Measurements from ENCODE around the gene BICDL2.
"Not testable (repeated sequence)": the region's sequence is repeated elsewhere in the genome, so short reads cannot be mapped to it uniquely, and the experiment has no call there.

BICDL2 gene, protein sequence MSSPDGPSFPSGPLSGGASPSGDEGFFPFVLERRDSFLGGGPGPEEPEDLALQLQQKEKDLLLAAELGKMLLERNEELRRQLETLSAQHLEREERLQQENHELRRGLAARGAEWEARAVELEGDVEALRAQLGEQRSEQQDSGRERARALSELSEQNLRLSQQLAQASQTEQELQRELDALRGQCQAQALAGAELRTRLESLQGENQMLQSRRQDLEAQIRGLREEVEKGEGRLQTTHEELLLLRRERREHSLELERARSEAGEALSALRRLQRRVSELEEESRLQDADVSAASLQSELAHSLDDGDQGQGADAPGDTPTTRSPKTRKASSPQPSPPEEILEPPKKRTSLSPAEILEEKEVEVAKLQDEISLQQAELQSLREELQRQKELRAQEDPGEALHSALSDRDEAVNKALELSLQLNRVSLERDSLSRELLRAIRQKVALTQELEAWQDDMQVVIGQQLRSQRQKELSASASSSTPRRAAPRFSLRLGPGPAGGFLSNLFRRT

GRCh38 chr16:3036726-3037315 is at the start of gene BICDL2:
Gene BICDL2, minus strand, starts transcription at chr16:3036944. Its CDS starts 1,448 bp downstream, at chr16:3035496.
- DNase-seq = no peak

- no peak for DNase-seq
Observed at GRCh38 chr16:3085868-3086595, 49.3 kb upstream of the BICDL2 start.

- DNase-seq = no peak
Observed at GRCh38 chr16:3084969-3085670, 48.4 kb upstream of the BICDL2 start.

DNA sequence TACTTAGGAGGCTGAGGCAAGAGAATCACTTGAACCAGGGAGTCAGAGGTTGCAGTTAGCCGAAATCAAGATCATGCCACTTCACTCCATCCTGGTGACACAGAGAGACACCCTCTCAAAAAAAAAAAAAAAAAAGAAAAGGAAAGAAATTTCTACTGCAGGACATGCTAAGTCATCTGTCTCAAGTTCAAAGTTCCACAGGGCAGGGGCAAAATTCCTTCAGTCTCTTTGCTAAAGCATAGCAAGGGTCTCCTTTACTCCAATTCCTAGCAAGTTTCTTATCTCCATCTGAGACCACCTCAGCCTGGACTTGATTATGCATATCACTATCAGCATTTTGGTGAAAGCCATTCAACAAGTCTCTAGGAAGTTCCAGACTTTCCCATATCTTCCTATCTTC is 47.7 kb upstream of the BICDL2 start:
- DNase-seq = no peak

DNA sequence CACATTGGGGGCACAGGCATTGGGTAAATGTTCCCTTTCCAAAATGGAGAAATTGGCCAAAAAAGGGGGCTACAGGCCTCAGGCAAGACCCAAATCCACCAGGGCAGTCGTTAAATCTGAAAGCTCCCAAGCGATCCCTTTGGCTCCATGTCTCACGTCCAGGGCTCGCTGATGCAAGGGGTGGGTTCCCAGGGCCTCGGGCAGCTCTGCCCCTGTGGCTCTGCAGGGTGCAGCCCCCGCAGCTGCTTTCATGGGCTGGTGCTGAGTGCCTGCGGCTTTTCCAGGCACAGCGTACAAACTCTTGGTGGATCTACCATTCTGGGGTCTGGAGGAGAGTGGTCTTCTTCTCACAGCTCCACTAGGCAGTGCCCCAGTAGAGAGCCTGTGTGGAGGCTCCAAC is 46.7 kb upstream of the BICDL2 start:
- DNase-seq = not testable (repeated sequence)

DNA sequence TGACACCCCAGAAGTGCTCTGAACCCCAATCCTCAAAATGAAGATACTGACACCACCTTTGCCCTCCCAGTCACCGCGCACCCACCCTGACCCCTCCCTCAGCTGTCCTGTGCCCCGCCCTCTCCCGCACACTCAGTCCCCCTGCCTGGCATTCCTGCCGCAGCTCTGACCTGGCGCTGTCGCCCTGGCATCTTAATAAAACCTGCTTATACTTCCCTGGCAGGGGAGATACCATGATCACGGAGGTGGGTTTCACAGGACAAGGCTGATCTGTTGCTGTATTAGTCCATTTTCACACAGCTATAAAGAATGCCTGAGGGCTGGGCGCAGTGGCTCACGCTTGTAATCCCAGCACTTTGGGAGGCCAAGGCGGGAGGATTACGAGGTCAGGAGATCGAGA is 45.2 kb upstream of the BICDL2 start:
- DNase-seq = not testable (repeated sequence)

- no peak for DNase-seq
Observed at GRCh38 chr16:3080024-3080423, 43.3 kb upstream of the BICDL2 start.

- no peak for DNase-seq
Observed at GRCh38 chr16:3076577-3076976, 39.8 kb upstream of the BICDL2 start.

DNA sequence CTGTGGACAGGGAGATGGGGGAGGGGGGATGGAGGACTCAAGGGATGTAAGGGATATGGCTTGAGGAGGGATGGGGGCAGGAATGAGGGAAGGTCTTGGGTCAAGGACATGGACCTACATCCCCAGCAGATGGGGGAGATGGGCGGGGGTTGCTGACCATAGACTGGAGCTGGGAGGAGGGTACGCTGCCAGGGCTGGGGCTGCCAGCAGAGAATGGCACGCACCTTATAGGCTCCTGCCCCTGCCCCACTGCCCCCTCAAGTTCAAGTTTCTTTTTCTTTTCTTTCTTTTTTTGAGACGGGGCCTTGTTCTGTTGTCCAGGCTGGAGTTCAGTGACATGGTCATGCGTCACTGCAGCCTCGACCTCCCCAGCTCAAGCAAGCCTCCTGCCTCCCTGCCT is 39.2 kb upstream of the BICDL2 start:
- not testable (repeated sequence) for DNase-seq

DNA sequence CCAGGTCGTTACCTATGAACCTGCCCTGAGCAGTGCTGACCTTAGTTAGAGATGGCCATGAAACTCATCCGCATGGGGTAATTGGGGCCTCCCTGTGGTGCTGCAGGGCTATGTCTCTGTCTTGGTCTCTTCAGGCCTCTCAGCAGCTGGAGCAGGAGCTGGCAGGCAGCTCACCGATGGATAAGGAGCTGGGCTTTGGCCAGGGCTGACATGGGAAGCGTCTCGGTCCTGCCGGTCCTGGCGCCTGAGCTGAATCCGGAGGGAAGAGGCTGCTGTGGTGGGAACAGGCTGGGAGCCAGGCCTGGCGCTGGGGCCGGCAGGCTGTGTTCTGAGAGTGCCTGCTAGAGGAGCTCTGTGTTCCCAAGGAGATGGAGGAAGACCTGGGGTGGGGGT is 38.8 kb upstream of the BICDL2 start:
- DNase-seq = no peak

- no peak for DNase-seq
Observed at GRCh38 chr16:3074860-3075522, 38.2 kb upstream of the BICDL2 start.

DNA sequence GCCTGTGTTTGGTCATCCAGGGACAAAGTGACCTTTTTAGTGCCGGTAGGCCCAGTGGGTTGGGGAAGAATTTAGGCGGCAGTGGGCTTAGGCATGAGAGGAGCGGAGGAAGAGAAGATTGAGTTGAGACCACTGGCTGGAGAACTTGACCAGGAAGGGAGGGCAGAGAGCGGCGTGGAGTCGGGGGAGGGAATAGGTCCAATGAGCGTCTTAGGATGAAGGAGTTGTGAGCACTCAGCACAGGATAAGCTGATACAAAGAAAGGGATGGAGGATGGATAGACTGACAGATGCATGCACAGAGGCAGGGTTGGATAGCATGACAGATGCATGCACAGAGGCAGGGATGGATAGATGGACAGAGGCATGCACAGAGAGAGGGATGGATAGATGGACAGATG is 36.7 kb upstream of the BICDL2 start:
- no peak for DNase-seq

DNA sequence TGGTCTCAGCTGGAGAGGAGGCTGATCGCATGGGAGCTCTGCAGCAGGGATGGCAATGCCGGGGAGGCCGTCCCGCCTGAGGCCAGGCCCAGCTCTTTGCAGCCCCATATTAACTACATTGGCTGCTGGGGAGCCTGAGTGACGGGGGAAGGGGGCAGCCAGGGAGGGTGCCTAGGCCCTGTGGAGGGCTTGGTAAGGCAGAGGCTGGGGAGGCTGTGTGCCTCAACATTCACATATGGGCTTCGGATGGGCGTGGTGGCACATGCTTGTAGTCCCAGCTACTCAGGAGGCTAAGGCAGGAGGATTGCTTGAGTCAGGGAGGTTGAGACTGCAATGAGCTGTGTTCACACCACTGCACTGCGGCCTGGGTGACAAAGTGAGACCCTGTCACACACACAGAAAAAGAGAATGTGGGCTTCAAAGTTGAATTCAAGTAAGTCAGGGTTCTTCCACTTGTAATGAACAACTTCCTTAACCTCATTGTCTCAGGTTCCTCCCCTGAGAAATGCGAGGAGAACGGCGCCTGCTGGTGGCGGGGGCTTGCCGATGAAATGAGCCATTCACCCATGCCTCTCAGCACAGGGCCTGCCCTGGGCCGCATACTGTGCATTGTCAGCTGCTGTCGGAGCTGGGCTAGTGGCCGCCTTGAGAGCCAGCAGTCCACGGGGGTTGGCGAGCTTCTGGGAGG is 36.0 kb upstream of the BICDL2 start:
- DNase-seq = not testable (repeated sequence)

DNA sequence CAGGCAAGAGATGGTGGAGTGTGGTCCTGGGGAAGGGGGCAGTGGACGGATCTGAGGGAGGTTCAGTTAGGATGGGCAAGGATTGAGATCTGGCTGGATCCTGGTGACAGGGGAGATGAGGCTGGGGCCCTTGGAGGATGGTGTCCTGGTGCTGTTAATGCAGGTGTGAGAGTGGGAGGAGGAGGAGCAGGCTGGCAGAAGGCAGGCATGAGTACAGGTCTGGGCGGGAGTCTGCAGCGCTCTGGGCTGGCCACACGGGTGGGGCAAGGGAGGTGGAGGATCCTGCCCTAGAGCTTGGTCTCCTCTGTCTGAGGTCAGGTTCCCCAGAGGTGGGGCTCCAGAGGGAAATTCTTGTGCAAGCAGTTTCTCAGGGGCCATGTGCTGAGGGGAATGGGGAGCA is 35.4 kb upstream of the BICDL2 start:
- DNase-seq = not testable (repeated sequence)

- no peak for DNase-seq
Observed at GRCh38 chr16:3071655-3072054, 34.9 kb upstream of the BICDL2 start.

- no peak for DNase-seq
Observed at GRCh38 chr16:3070608-3071111, 33.9 kb upstream of the BICDL2 start.

GRCh38 chr16:3069146-3069545 is 32.4 kb upstream of the BICDL2 start:
- DNase-seq = not testable (repeated sequence)

GRCh38 chr16:3068487-3068886 is 31.7 kb upstream of the BICDL2 start:
- DNase-seq = no peak

GRCh38 chr16:3066440-3066748 is 29.6 kb upstream of the BICDL2 start:
- no peak for DNase-seq

GRCh38 chr16:3065742-3066439 is 29.1 kb upstream of the BICDL2 start:
- no peak for DNase-seq

- no peak for DNase-seq
Observed at GRCh38 chr16:3065069-3065741, 28.5 kb upstream of the BICDL2 start, which contains the start of gene IL32. Gene IL32, plus strand, starts transcription at chr16:3065640. Its CDS starts 172 bp downstream, at chr16:3065812.
